NCI-H2196 (cell line): ENCODE measurements around the gene UBAC1.
"Not testable (repeated sequence)": the region's sequence is repeated elsewhere in the genome, so short reads cannot be mapped to it uniquely, and the experiment has no call there.

Experiments
- DNase-seq: peaks from one replicate; lab custom pipeline; 2025; ENCODE audit not compliant: unreplicated experiment; lab: John Stamatoyannopoulos, UW

Gene UBAC1

GRCh38 chr9:135902655-135903357 is 58.4 kb downstream of the UBAC1 start:
- DNase-seq: no peak

- DNase-seq: no peak
Observed at GRCh38 chr9:135901826-135902225, 59.3 kb downstream of the UBAC1 start.

- DNase-seq: no peak
Observed at GRCh38 chr9:135901031-135901758, 60.0 kb downstream of the UBAC1 start.

GRCh38 chr9:135898634-135899407 is 62.4 kb downstream of the UBAC1 start:
- DNase-seq: no peak

- DNase-seq: no peak
Observed at GRCh38 chr9:135896626-135897025, 64.5 kb downstream of the UBAC1 start.

GRCh38 chr9:135896205-135896604 is 65.0 kb downstream of the UBAC1 start:
- DNase-seq: no peak

GRCh38 chr9:135895202-135895848 is 65.8 kb downstream of the UBAC1 start:
- no peak for DNase-seq

GRCh38 chr9:135893104-135893503 is 68.1 kb downstream of the UBAC1 start:
- no peak for DNase-seq

- DNase-seq: not testable (repeated sequence)
Observed at GRCh38 chr9:135892327-135892726, 68.8 kb downstream of the UBAC1 start.

GRCh38 chr9:135891027-135891631 is 70.0 kb downstream of the UBAC1 start:
- no peak for DNase-seq

GRCh38 chr9:135890190-135891026 is 70.8 kb downstream of the UBAC1 start:
- no peak for DNase-seq

GRCh38 chr9:135889564-135890189 is 71.5 kb downstream of the UBAC1 start:
- DNase-seq: no peak

GRCh38 chr9:135888766-135889394 is 72.3 kb downstream of the UBAC1 start:
- no peak for DNase-seq

GRCh38 chr9:135888126-135888765 is 72.9 kb downstream of the UBAC1 start:
- DNase-seq: no peak

- no peak for DNase-seq
Observed at GRCh38 chr9:135887585-135888050, 73.6 kb downstream of the UBAC1 start.

GRCh38 chr9:135887021-135887507 is 74.1 kb downstream of the UBAC1 start:
- no peak for DNase-seq

GRCh38 chr9:135886147-135886981 is 74.8 kb downstream of the UBAC1 start:
- DNase-seq: no peak
